HEK293 (cell line): ENCODE measurements around the gene RAPGEF5.

Experiments
- CTCF ChIA-PET: fragments of 350-600 bp; formaldehyde crosslinking; extraction: SDS; loops from one replicate; lab custom pipeline; 2021; ENCODE audit warnings: antibody characterized with exemption; lab: Yijun Ruan, JAX
- POLR2A ChIA-PET: fragments of 300-600 bp; formaldehyde crosslinking; extraction: SDS; loops from one replicate; lab custom pipeline; 2020; ENCODE audit warnings: antibody characterized with exemption, inconsistent platforms; lab: Yijun Ruan, JAX
- H3K27ac ChIP-seq: fragments of 200-500 bp; sonication (Bioruptor generic); 2 replicates; pipeline ENCODE4 v1.5.1; 2014; ENCODE audit warnings: low read depth, low read length, control low read depth, inconsistent platforms; ENCODE audit errors: extremely low read depth
- H3K36me3 ChIP-seq, 2 experiments: fragments of 200-500 bp in 1 of 2; sonication (Bioruptor generic) in 1 of 2; 1 replicate in 1 of 2; 2 replicates in 1 of 2; pipeline ENCODE4 v1.5.1; 2014 to 2017; ENCODE audit warnings: inconsistent platforms in 2 of 2, low read length in 2 of 2; ENCODE audit not compliant: control insufficient read depth in 2 of 2, insufficient read depth in 1 of 2
- H3K4me1 ChIP-seq: fragments of 200-500 bp; sonication (Bioruptor generic); 2 replicates; pipeline ENCODE4 v1.5.1; 2014; ENCODE audit warnings: mild to moderate bottlenecking, low read length, inconsistent platforms; ENCODE audit not compliant: control insufficient read depth, insufficient read depth
- H3K4me3 ChIP-seq: 2 replicates; pipeline ENCODE4 v1.5.1; 2011; ENCODE audit warnings: low read depth, mild to moderate bottlenecking, control low read depth, low read length, moderate library complexity
- H3K9me3 ChIP-seq: fragments of 200-500 bp; sonication (Bioruptor generic); 2 replicates; pipeline ENCODE4 v1.5.1; 2014; ENCODE audit warnings: low read depth, low read length, inconsistent platforms; ENCODE audit not compliant: control insufficient read depth, insufficient read depth
- GFI1B ChIP-seq: fragments of 450-650 bp; formaldehyde crosslinking; IDR thresholded peaks from 2 replicates; pipeline ENCODE4 v1.5.1; 2016; ENCODE audit warnings: missing biosample characterization, missing genetic modification characterization
- MEIS1 ChIP-seq: sonication (generic); formaldehyde crosslinking; IDR thresholded peaks from 2 replicates; pipeline ENCODE4 v1.8.1; 2022; ENCODE audit warnings: missing genetic modification reagents, mild to moderate bottlenecking, borderline replicate concordance
- RBAK ChIP-seq: fragments of 450-650 bp; formaldehyde crosslinking; IDR thresholded peaks from 2 replicates; pipeline ENCODE4 v1.5.1; 2016; ENCODE audit warnings: missing biosample characterization, missing genetic modification characterization
- YY2 ChIP-seq: fragments of 450-650 bp; formaldehyde crosslinking; IDR thresholded peaks from 2 replicates; pipeline ENCODE4 v1.5.1; 2016; ENCODE audit warnings: missing biosample characterization, missing genetic modification characterization
- ZNF112 ChIP-seq: fragments of 450-650 bp; formaldehyde crosslinking; IDR thresholded peaks from 2 replicates; pipeline ENCODE4 v1.5.0; 2017; ENCODE audit warnings: missing biosample characterization, missing genetic modification characterization
- ZNF157 ChIP-seq: fragments of 450-650 bp; formaldehyde crosslinking; IDR thresholded peaks from 2 replicates; pipeline ENCODE4 v1.5.1; 2016; ENCODE audit warnings: missing biosample characterization, missing genetic modification characterization
- ZNF292 ChIP-seq: fragments of 450-650 bp; formaldehyde crosslinking; IDR thresholded peaks from 2 replicates; pipeline ENCODE4 v1.5.1; 2016; ENCODE audit warnings: low read depth, missing biosample characterization, missing genetic modification characterization, borderline replicate concordance
- ZNF335 ChIP-seq: fragments of 450-650 bp; formaldehyde crosslinking; conservative IDR thresholded peaks from 2 replicates; pipeline ENCODE4 v1.5.1; 2016; ENCODE audit warnings: missing biosample characterization, missing genetic modification characterization
- ZNF518A ChIP-seq: fragments of 450-650 bp; formaldehyde crosslinking; conservative IDR thresholded peaks from 2 replicates; pipeline ENCODE4 v1.5.1; 2016; ENCODE audit warnings: low read depth, missing biosample characterization, missing genetic modification characterization
- ZNF561 ChIP-seq: fragments of 450-650 bp; IDR thresholded peaks from 2 replicates; pipeline ENCODE4 v1.5.1; 2018; ENCODE audit warnings: missing biosample characterization, missing genetic modification characterization, borderline replicate concordance
- ZNF639 ChIP-seq: fragments of 450-650 bp; formaldehyde crosslinking; IDR thresholded peaks from 2 replicates; pipeline ENCODE4 v1.5.1; 2016; ENCODE audit warnings: missing biosample characterization, missing genetic modification characterization
- TF ChIP-seq, protein P1 (sequence below): IDR thresholded peaks from 2 replicates; pipeline ENCODE4 v1.6.1; 2011; ENCODE audit warnings: mild to moderate bottlenecking, low read depth, low read length, borderline replicate concordance
- TF ChIP-seq, protein P2 (sequence below): fragments of 450-650 bp; formaldehyde crosslinking; IDR thresholded peaks from 2 replicates; pipeline ENCODE4 v1.5.1; 2016; ENCODE audit warnings: missing biosample characterization, missing genetic modification characterization
- TF ChIP-seq, protein P3 (sequence below): fragments of 450-650 bp; formaldehyde crosslinking; IDR thresholded peaks from 2 replicates; pipeline ENCODE4 v1.5.1; 2016; ENCODE audit warnings: missing biosample characterization, missing genetic modification characterization
- TF ChIP-seq, protein P4 (sequence below): fragments of 450-650 bp; formaldehyde crosslinking; IDR thresholded peaks from 2 replicates; pipeline ENCODE4 v1.5.1; 2016; ENCODE audit warnings: missing biosample characterization, missing genetic modification characterization

Gene RAPGEF5

DNA sequence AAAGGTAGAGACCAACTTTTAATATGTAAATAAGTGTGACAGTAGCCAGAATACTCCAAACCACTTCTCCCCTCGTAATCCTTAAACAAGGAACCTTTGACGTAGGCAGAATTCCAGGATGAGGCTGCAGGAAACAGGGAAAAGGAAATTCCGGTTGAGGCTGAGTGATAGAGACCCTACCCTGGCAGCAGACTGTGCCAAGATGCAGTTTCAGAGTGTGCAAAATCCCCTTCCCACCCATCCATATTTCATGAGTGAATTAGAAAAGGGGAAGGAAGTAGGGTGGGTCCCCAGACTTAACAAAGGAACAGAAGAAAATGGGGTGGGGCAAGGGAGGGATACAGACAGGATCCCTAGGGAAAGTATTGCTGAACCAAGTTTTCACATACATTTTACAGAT is 143.0 kb downstream of the RAPGEF5 start:
- H3K36me3 ChIP-seq: no peaks in the 10 kb centered on the region
- TF ChIP-seq, protein P1, sequence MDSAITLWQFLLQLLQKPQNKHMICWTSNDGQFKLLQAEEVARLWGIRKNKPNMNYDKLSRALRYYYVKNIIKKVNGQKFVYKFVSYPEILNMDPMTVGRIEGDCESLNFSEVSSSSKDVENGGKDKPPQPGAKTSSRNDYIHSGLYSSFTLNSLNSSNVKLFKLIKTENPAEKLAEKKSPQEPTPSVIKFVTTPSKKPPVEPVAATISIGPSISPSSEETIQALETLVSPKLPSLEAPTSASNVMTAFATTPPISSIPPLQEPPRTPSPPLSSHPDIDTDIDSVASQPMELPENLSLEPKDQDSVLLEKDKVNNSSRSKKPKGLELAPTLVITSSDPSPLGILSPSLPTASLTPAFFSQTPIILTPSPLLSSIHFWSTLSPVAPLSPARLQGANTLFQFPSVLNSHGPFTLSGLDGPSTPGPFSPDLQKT: no peak
- TF ChIP-seq ZNF561 (tag by site-specific recombination) (no peak), ZNF639 (tag by site-specific recombination) (no peak), YY2 (no peak), ZNF292 (no peak), ZNF157 (tag by site-specific recombination) (no peak), GFI1B (tag by site-specific recombination) (no peak), ZNF518A (tag by site-specific recombination) (no peak), ZNF335 (tag by site-specific recombination) (no peak), ZNF112 (tag by site-specific recombination) (no peak)
- TF ChIP-seq, all 188 proteins: peak for 0
- POLR2A ChIA-PET: no interaction called here
- Histone ChIP-seq H3K9me3 (no peaks in the 10 kb centered on the region), H3K4me3 (no peak overlapping the region), H3K27ac (no peak overlapping the region), H3K4me1 (no peaks in the 10 kb centered on the region)
- CTCF ChIA-PET: no interaction called here

- H3K36me3 ChIP-seq: no peaks in the 10 kb centered on the region
- ChIA-PET CTCF (no interaction called here), POLR2A (no interaction called here)
- H3K4me1 ChIP-seq: no peaks in the 10 kb centered on the region
- no peaks in the 10 kb centered on the region for H3K9me3 ChIP-seq
- no peak overlapping the region for H3K4me3 ChIP-seq
- H3K27ac ChIP-seq: no peak overlapping the region
- TF ChIP-seq RBAK (tag by site-specific recombination): no peak
- TF ChIP-seq, protein P2, sequence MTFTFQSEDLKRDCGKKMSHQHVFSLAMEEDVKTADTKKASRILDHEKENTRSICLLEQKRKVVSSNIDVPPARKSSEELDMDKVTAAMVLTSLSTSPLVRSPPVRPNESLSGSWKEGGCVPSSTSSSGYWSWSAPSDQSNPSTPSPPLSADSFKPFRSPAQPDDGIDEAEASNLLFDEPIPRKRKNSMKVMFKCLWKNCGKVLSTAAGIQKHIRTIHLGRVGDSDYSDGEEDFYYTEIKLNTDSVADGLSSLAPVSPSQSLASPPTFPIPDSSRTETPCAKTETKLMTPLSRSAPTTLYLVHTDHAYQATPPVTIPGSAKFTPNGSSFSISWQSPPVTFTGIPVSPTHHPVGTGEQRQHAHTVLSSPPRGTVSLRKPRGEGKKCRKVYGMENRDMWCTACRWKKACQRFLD: no peak
- TF ChIP-seq MEIS1: no peak
- no peak for TF ChIP-seq ZNF518A (tag by site-specific recombination)
- TF ChIP-seq, protein P3, sequence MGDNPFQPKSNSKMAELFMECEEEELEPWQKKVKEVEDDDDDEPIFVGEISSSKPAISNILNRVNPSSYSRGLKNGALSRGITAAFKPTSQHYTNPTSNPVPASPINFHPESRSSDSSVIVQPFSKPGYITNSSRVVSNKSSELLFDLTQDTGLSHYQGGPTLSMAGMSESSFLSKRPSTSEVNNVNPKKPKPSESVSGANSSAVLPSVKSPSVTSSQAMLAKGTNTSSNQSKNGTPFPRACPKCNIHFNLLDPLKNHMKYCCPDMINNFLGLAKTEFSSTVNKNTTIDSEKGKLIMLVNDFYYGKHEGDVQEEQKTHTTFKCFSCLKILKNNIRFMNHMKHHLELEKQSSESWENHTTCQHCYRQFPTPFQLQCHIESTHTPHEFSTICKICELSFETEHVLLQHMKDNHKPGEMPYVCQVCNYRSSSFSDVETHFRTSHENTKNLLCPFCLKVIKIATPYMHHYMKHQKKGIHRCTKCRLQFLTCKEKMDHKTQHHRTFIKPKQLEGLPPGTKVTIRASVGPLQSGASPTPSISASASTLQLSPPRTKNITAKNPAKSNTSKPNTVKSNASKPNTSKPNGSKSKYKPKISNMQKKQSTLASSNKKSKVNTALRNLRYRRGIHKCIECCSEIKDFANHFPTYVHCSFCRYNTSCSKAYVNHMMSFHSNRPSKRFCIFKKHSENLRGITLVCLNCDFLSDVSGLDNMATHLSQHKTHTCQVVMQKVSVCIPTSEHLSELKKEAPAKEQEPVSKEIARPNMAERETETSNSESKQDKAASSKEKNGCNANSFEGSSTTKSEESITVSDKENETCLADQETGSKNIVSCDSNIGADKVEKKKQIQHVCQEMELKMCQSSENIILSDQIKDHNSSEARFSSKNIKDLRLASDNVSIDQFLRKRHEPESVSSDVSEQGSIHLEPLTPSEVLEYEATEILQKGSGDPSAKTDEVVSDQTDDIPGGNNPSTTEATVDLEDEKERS: no peak
- TF ChIP-seq, protein P4, sequence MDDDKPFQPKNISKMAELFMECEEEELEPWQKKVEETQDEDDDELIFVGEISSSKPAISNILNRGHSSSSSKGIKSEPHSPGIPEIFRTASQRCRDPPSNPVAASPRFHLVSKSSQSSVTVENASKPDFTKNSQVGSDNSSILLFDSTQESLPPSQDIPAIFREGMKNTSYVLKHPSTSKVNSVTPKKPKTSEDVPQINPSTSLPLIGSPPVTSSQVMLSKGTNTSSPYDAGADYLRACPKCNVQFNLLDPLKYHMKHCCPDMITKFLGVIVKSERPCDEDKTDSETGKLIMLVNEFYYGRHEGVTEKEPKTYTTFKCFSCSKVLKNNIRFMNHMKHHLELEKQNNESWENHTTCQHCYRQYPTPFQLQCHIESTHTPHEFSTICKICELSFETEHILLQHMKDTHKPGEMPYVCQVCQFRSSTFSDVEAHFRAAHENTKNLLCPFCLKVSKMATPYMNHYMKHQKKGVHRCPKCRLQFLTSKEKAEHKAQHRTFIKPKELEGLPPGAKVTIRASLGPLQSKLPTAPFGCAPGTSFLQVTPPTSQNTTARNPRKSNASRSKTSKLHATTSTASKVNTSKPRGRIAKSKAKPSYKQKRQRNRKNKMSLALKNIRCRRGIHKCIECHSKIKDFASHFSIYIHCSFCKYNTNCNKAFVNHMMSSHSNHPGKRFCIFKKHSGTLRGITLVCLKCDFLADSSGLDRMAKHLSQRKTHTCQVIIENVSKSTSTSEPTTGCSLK (tag by site-specific recombination): no peak
- no peak for TF ChIP-seq ZNF112 (tag by site-specific recombination)
Measured at GRCh38 chr7:22213081-22213480, 143.9 kb downstream of the RAPGEF5 start.
